Memory B cell (primary cell): ENCODE results near the gene VMP1.

Experiments used
- ATAC-seq: fragments of 150-1000 bp; cut with Tn5 transposase; 2 replicates; pipeline ENCODE4 v1.10.0; 2021; ENCODE audit warnings: low read depth, mild to moderate bottlenecking, moderate library complexity
- DNase-seq, 2 donors: peaks; one replicate each; pipeline ENCODE4 v3.0.0; 2022; ENCODE audit warnings: low spot score in 2 of 2
- H3K27ac Mint-ChIP-seq: one replicate; pipeline ENCODE4 v1.8.0; 2022; ENCODE audit warnings: mild to moderate bottlenecking, moderate library complexity, mixed read lengths
- H3K27me3 Mint-ChIP-seq: one replicate; pipeline ENCODE4 v1.8.0; 2022; ENCODE audit warnings: mixed read lengths
- H3K36me3 Mint-ChIP-seq: one replicate; pipeline ENCODE4 v1.8.0; 2022; ENCODE audit warnings: mild to moderate bottlenecking, mixed read lengths
- H3K4me1 Mint-ChIP-seq: one replicate; pipeline ENCODE4 v1.8.0; 2022; ENCODE audit warnings: mixed read lengths
- H3K4me3 Mint-ChIP-seq: one replicate; pipeline ENCODE4 v1.8.0; 2022; ENCODE audit warnings: mild to moderate bottlenecking, moderate library complexity, mixed read lengths
- H3K9me3 Mint-ChIP-seq: one replicate; pipeline ENCODE4 v1.8.0; 2022; ENCODE audit warnings: mixed read lengths

The VMP1 gene

DNA sequence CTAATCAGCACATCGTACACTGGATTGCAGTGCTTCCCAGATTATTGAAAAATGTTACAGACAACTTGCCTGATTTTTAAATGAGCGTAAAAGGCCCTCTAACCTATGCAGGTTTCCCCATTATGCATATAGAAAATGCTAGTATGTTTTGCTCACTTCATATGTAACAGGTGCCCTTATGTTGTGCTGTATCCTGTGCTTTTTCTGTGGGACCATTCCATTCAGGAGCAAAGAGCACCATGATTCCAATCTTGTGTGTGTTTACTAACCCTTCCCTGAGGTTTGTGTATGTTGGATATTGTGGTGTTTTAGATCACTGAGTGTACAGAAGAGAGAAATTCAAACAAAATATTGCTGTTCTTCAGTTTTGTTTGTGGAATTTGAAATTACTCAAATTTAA lies 13.1 kb upstream of the VMP1 start:
- DNase-seq (no peak), ATAC-seq (no peak)
- no peaks in the 10 kb centered on the region for H3K27me3 Mint-ChIP-seq
- no peak overlapping the region for H3K4me3 Mint-ChIP-seq
- peaks cover 20% of the 10 kb centered on the region for H3K4me1 Mint-ChIP-seq
- no peaks in the 10 kb centered on the region for H3K9me3 Mint-ChIP-seq
- H3K27ac Mint-ChIP-seq, result peak overlapping the region; percentile 31
- peaks cover 29% of the 10 kb centered on the region for H3K36me3 Mint-ChIP-seq

GRCh38 chr17:59695945-59696681 lies 11.3 kb upstream of the VMP1 start:
- ATAC-seq, result no peak
- no peaks in the 10 kb centered on the region for H3K27me3 Mint-ChIP-seq
- peaks cover 26% of the 10 kb centered on the region for H3K4me1 Mint-ChIP-seq
- DNase-seq, result no peak
- H3K4me3 Mint-ChIP-seq, result no peak overlapping the region
- H3K9me3 Mint-ChIP-seq, result no peaks in the 10 kb centered on the region
- H3K27ac Mint-ChIP-seq, result peak overlapping the region; percentile 77
- H3K36me3 Mint-ChIP-seq, result peaks cover 26% of the 10 kb centered on the region

DNA sequence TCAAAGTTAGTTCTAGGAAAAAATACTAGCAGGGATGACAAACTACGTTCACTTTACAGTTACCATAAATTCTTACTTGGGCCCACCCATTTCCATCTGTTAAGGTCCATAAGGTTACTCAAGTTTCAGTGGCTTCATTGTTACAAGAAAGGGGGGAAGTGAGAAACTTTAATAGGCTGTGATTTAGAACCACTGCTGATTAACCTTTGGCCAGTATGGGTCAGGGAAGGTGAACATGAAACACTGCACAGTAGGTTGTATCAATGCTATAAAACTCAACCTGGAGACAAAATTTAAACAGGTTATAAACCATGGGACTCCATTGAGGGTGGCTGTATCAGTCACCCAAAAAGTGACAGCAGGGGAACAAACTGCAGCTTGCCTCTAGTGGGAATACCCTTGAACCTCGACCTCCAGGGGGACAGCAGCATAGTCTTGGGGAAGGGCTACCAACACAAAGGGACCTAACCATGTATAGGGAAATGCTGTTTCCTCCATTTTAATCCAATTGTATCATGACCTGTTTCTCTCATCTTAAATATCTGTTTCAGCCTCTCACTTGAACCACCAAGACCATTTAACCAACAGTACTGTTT lies 10.7 kb upstream of the VMP1 start:
- no peak for ATAC-seq

DNA sequence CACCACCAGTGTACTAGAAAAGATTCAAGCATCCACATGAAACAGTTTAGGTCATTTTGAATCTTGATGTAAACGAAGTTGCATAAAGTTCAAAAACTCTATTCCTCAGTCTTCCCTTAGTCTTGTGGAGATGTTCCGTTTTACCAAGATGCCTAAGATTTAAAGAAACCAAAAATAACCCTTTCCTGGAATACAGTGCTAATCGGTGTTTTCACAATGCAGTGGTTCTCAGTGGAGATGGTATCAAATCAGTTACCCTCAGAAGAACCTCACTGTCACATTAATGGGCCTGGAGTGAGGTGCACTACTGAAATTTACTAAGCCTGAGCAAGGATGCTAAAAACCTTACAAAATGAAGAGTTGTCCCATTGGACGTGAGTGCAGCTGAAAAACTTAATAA lies 9.3 kb upstream of the VMP1 start:
- no peak overlapping the region for H3K27ac Mint-ChIP-seq
- peaks cover 20% of the 10 kb centered on the region for H3K36me3 Mint-ChIP-seq
- DNase-seq (no peak), ATAC-seq (no peak)
- no peaks in the 10 kb centered on the region for H3K27me3 Mint-ChIP-seq
- no peaks in the 10 kb centered on the region for H3K9me3 Mint-ChIP-seq
- H3K4me3 Mint-ChIP-seq, result no peak overlapping the region
- peaks cover 34% of the 10 kb centered on the region for H3K4me1 Mint-ChIP-seq

More for the DNA sequence above, 10.7 kb upstream of the VMP1 start:
- peaks cover 27% of the 10 kb centered on the region for H3K4me1 Mint-ChIP-seq
- no peak overlapping the region for H3K4me3 Mint-ChIP-seq
- H3K27me3 Mint-ChIP-seq, result no peaks in the 10 kb centered on the region
- peak overlapping the region; percentile 77 for H3K27ac Mint-ChIP-seq
- DNase-seq, result no peak
- H3K36me3 Mint-ChIP-seq, result peaks cover 21% of the 10 kb centered on the region
- H3K9me3 Mint-ChIP-seq, result no peaks in the 10 kb centered on the region

DNA sequence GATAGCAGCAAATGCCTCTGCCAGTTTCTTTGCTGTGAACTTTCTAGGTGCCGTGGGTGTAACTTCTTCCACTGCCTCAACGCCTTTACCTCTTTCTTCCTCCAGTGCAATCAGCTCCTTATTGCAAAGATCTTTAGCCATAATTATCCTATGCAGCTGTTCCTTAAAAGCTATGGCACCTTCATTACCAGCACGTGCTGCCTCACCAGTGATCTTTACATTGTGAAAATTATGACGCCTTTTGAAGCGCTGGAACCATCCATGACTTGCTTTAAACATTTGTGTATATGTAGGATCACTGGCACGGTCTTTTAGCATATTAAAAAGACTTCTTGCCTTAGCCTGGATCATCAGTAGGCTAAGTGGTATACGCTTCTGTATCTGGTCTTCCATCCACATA lies 8.2 kb upstream of the VMP1 start:
- H3K4me1 Mint-ChIP-seq, result peaks cover 38% of the 10 kb centered on the region
- peak overlapping the region; percentile 51 for H3K27ac Mint-ChIP-seq
- DNase-seq, result no peak
- H3K36me3 Mint-ChIP-seq, result peaks cover 21% of the 10 kb centered on the region
- ATAC-seq, result no peak
- H3K27me3 Mint-ChIP-seq, result no peaks in the 10 kb centered on the region
- H3K9me3 Mint-ChIP-seq, result no peaks in the 10 kb centered on the region
- no peak overlapping the region for H3K4me3 Mint-ChIP-seq

- peak overlapping the region; percentile 51 for H3K27ac Mint-ChIP-seq
- no peaks in the 10 kb centered on the region for H3K9me3 Mint-ChIP-seq
- peaks cover 21% of the 10 kb centered on the region for H3K36me3 Mint-ChIP-seq
- ATAC-seq, result no peak
- no peaks in the 10 kb centered on the region for H3K27me3 Mint-ChIP-seq
- no peak for DNase-seq
- H3K4me3 Mint-ChIP-seq, result no peak overlapping the region
- peaks cover 40% of the 10 kb centered on the region for H3K4me1 Mint-ChIP-seq
These were observed 7.7 kb upstream of the VMP1 start for GRCh38 chr17:59699786-59700185.

GRCh38 chr17:59702304-59702703 lies 5.2 kb upstream of the VMP1 start:
- Mint-ChIP-seq H3K4me1 (peaks cover 40% of the 10 kb centered on the region), H3K27me3 (no peaks in the 10 kb centered on the region), H3K9me3 (no peaks in the 10 kb centered on the region), H3K4me3 (no peak overlapping the region), H3K36me3 (peaks cover 19% of the 10 kb centered on the region), H3K27ac (peak overlapping the region; percentile 28)
- ATAC-seq (no peak), DNase-seq (no peak)

DNA sequence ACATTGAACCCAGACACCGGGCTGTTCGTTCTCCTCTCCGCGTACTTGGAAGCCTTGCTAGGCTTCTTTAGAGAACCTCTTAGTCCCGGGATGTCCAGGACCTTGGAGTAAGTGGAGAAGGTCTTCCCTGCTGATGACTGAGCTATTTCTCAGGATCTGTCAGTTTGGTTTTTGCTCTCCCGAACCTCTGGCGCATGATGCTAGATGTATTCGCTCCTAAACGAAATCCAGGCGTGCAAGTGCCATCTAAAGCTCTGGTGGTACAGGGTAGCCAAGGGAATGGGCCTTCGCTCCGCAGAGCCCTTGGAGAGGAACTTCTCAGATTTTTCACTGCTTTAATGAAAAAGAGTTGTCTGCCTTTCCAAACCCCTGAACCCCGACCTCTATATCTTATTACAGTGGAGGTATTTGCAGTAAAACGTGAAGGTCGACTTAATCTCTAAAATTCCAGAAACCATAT lies 547 bp downstream of the VMP1 start:
- peak overlapping the region; percentile 96 for H3K4me3 Mint-ChIP-seq
- no peaks in the 10 kb centered on the region for H3K9me3 Mint-ChIP-seq
- H3K27me3 Mint-ChIP-seq, result no peaks in the 10 kb centered on the region
- DNase-seq (no peak), ATAC-seq (no peak)
- H3K4me1 Mint-ChIP-seq, result peaks cover 32% of the 10 kb centered on the region
- peak overlapping the region; percentile 95 for H3K27ac Mint-ChIP-seq
- peaks cover 8% of the 10 kb centered on the region for H3K36me3 Mint-ChIP-seq

GRCh38 chr17:59711936-59712335 lies 4.5 kb downstream of the VMP1 start:
- no peak for ATAC-seq
- DNase-seq, result no peak
- H3K4me1 Mint-ChIP-seq, result peaks cover 26% of the 10 kb centered on the region
- H3K9me3 Mint-ChIP-seq, result no peaks in the 10 kb centered on the region
- no peak overlapping the region for H3K27ac Mint-ChIP-seq
- peaks cover 9% of the 10 kb centered on the region for H3K36me3 Mint-ChIP-seq
- no peaks in the 10 kb centered on the region for H3K27me3 Mint-ChIP-seq
- no peak overlapping the region for H3K4me3 Mint-ChIP-seq

- Mint-ChIP-seq H3K27ac (no peak overlapping the region), H3K27me3 (no peaks in the 10 kb centered on the region), H3K9me3 (no peaks in the 10 kb centered on the region), H3K4me1 (peaks cover 26% of the 10 kb centered on the region), H3K4me3 (no peak overlapping the region), H3K36me3 (peaks cover 10% of the 10 kb centered on the region)
- ATAC-seq (no peak), DNase-seq (no peak)
These were observed 5.4 kb downstream of the VMP1 start for GRCh38 chr17:59712862-59713261.

GRCh38 chr17:59714255-59714654 lies 6.8 kb downstream of the VMP1 start:
- Mint-ChIP-seq H3K4me3 (no peak overlapping the region), H3K27ac (no peak overlapping the region), H3K27me3 (no peaks in the 10 kb centered on the region), H3K36me3 (peaks cover 13% of the 10 kb centered on the region), H3K9me3 (no peaks in the 10 kb centered on the region), H3K4me1 (peaks cover 20% of the 10 kb centered on the region)
- ATAC-seq (no peak), DNase-seq (no peak)

GRCh38 chr17:59716427-59716826 lies 9.0 kb downstream of the VMP1 start:
- H3K36me3 Mint-ChIP-seq, result peaks cover 12% of the 10 kb centered on the region
- H3K9me3 Mint-ChIP-seq, result no peaks in the 10 kb centered on the region
- no peak for DNase-seq
- no peak for ATAC-seq
- H3K4me3 Mint-ChIP-seq, result no peak overlapping the region
- peaks cover 17% of the 10 kb centered on the region for H3K4me1 Mint-ChIP-seq
- H3K27ac Mint-ChIP-seq, result no peak overlapping the region
- H3K27me3 Mint-ChIP-seq, result no peaks in the 10 kb centered on the region

- no peak for ATAC-seq
- Mint-ChIP-seq H3K4me1 (peaks cover 18% of the 10 kb centered on the region), H3K27me3 (no peaks in the 10 kb centered on the region), H3K36me3 (peaks cover 10% of the 10 kb centered on the region), H3K27ac (no peak overlapping the region), H3K4me3 (no peak overlapping the region), H3K9me3 (no peaks in the 10 kb centered on the region)
- DNase-seq, result no peak
These were observed 12.1 kb downstream of the VMP1 start for GRCh38 chr17:59719526-59719925.

GRCh38 chr17:59722623-59723022 lies 15.2 kb downstream of the VMP1 start:
- no peaks in the 10 kb centered on the region for H3K9me3 Mint-ChIP-seq
- no peaks in the 10 kb centered on the region for H3K27me3 Mint-ChIP-seq
- DNase-seq (no peak), ATAC-seq (no peak)
- H3K27ac Mint-ChIP-seq, result no peak overlapping the region
- H3K36me3 Mint-ChIP-seq, result peaks cover 9% of the 10 kb centered on the region
- H3K4me1 Mint-ChIP-seq, result peaks cover 11% of the 10 kb centered on the region
- no peak overlapping the region for H3K4me3 Mint-ChIP-seq

GRCh38 chr17:59723041-59723440 lies 15.6 kb downstream of the VMP1 start:
- Mint-ChIP-seq H3K4me3 (no peak overlapping the region), H3K4me1 (peaks cover 11% of the 10 kb centered on the region), H3K36me3 (peaks cover 9% of the 10 kb centered on the region), H3K27ac (no peak overlapping the region), H3K9me3 (no peaks in the 10 kb centered on the region), H3K27me3 (no peaks in the 10 kb centered on the region)
- DNase-seq (no peak), ATAC-seq (no peak)
